HepG2 (cell line): Measurements from ENCODE around the gene RPS14. TPM values are rescaled to one million over a fixed set of nuclear protein-coding genes. Genes with fewer than 3 reads are reported as not detected.
A peak's percentile ranks its signal among the peaks of the same experiment; 100 is the strongest.

Source experiments
- ATAC-seq: fragments of 200-7000 bp; cut with Tn5 transposase; 3 replicates; pipeline ENCODE4 v1.9.1; 2020; ENCODE audit warnings: mild to moderate bottlenecking, moderate library complexity
- BruUV-seq: library from RNA; stranded (reverse); fragments of 400-500 nt; replicated peaks from 2 replicates; lab custom pipeline; 2021; lab: Mats Ljungman, UMichigan
- CTCF ChIA-PET: fragments of 300-600 bp; formaldehyde crosslinking; extraction: SDS; loops from one replicate; lab custom pipeline; 2021; ENCODE audit warnings: low total read pairs, inconsistent platforms, low intra/inter-chr PET ratio; lab: Yijun Ruan, JAX
- POLR2A ChIA-PET: fragments of 350-600 bp; sonication (Branson Sonifier 250); formaldehyde crosslinking; loops from one replicate; lab custom pipeline; 2020; ENCODE audit warnings: antibody characterized with exemption, inconsistent platforms; lab: Yijun Ruan, JAX
- DNase-seq: peaks from one replicate; pipeline ENCODE4 v3.0.0-alpha.2; 2015; ENCODE audit warnings: low spot score
- FAIRE-seq: peaks from 3 replicates; lab custom pipeline; 2011; peaks lifted over from hg19 to GRCh38; lab: Jason Lieb, UNC
- H2AFZ ChIP-seq: one replicate; pipeline ENCODE4 v1.6.1; 2011; ENCODE audit warnings: low read length, inconsistent platforms
- H3K27ac ChIP-seq: fragments of 300-600 bp; 3 replicates; pipeline ENCODE4 v1.8.0; 2011; ENCODE audit warnings: mixed run types, mild to moderate bottlenecking, mixed read lengths, low read length, inconsistent platforms; ENCODE audit not compliant: insufficient read depth; ENCODE audit errors: extremely low read length
- H3K27me3 ChIP-seq, 2 experiments: fragments of 200-600 bp in 1 of 2; 2 replicates in 1 of 2; 3 replicates in 1 of 2; pipeline versions ENCODE4 v1.6.0 to v1.8.0; 2011; ENCODE audit warnings: low read length in 2 of 2, mild to moderate bottlenecking in 2 of 2, moderate library complexity in 2 of 2, inconsistent platforms in 1 of 2; ENCODE audit not compliant: insufficient read depth in 2 of 2, control insufficient read depth in 1 of 2
- H3K36me3 ChIP-seq, 2 experiments: fragments of 200-600 bp in 1 of 2; replicated peaks in 1 of 2; 2 replicates in 1 of 2; 3 replicates in 1 of 2; pipeline versions ENCODE4 v1.5.1 to v1.8.0; 2011; ENCODE audit warnings: low read length in 2 of 2, inconsistent platforms in 1 of 2; ENCODE audit not compliant: insufficient read depth in 2 of 2, control insufficient read depth in 1 of 2
- H3K4me1 ChIP-seq: 2 replicates; pipeline ENCODE4 v1.5.1; 2012; ENCODE audit warnings: low read length, inconsistent platforms; ENCODE audit not compliant: insufficient read depth
- H3K4me2 ChIP-seq: 2 replicates; pipeline ENCODE4 v1.6.0; 2011; ENCODE audit warnings: low read depth, low read length, inconsistent platforms
- H3K4me3 ChIP-seq, 3 experiments: fragments of 200-600 bp in 1 of 3; sonication (generic), shearing (Covaris generic) in 1 of 3; replicated peaks in 1 of 3; 2 replicates each; pipeline ENCODE4 v1.5.1; 2011 to 2016; ENCODE audit warnings: low read length in 3 of 3, inconsistent platforms in 2 of 3, low read depth in 2 of 3, mild to moderate bottlenecking in 2 of 3, control low read depth in 1 of 3, mixed read lengths in 1 of 3; ENCODE audit not compliant: insufficient read depth in 1 of 3
- H3K79me2 ChIP-seq: one replicate; pipeline ENCODE4 v1.6.1; 2011; ENCODE audit warnings: low read length, inconsistent platforms; ENCODE audit not compliant: insufficient read depth
- H3K9ac ChIP-seq: 2 replicates; pipeline ENCODE4 v1.6.0; 2011; ENCODE audit warnings: mild to moderate bottlenecking, low read depth, low read length, inconsistent platforms; ENCODE audit not compliant: insufficient read depth
- H3K9me3 ChIP-seq: 2 replicates; pipeline ENCODE4 v1.5.1; 2012; ENCODE audit warnings: mild to moderate bottlenecking, low read length
- H4K20me1 ChIP-seq: 2 replicates; pipeline ENCODE4 v1.6.0; 2011; ENCODE audit warnings: inconsistent platforms, mild to moderate bottlenecking, low read length, moderate library complexity; ENCODE audit not compliant: insufficient read depth
- POLR2A ChIP-seq, 2 experiments: IDR thresholded peaks; 2 replicates each; pipeline ENCODE4 v1.6.1; 2011; ENCODE audit warnings: low read depth in 2 of 2, low read length in 2 of 2, mild to moderate bottlenecking in 1 of 2, moderate library complexity in 1 of 2; ENCODE audit not compliant: insufficient read depth in 1 of 2
- POLR2G ChIP-seq: fragments of 200-400 bp; formaldehyde crosslinking; IDR thresholded peaks from 2 replicates; pipeline ENCODE4 v1.6.1; 2018; ENCODE audit warnings: mild to moderate bottlenecking, low read depth, low read length, moderate library complexity
- RBM22 ChIP-seq: fragments of 200-400 bp; formaldehyde crosslinking; optimal IDR thresholded peaks from 2 replicates; pipeline ENCODE3; 2017; ENCODE audit warnings: mild to moderate bottlenecking, low read length, moderate library complexity
- ZNF34 ChIP-seq: sonication (generic); formaldehyde crosslinking; IDR thresholded peaks from 2 replicates; pipeline ENCODE4 v1.4.0; 2020; ENCODE audit warnings: mild to moderate bottlenecking, missing genetic modification reagents, borderline replicate concordance
- WGBS: methylation state at CpG from one replicate; pipeline ENCODE4 v1.1.6; 2017; ENCODE audit warnings: low lambda C conversion rate; 5-methylcytosine and 5-hydroxymethylcytosine counted together
- in situ Hi-C: cut with HindIII; loops from 2 replicates; pipeline ENCODE4 v1.10.0; 2017; ENCODE audit warnings: low pct_unique_long_range_greater_than_20kb; ENCODE audit not compliant: extremely low pct_ligation_motif_present
- intact Hi-C: fragments of 100-400 bp; cut with micrococcal nuclease; formaldehyde crosslinking; loops from one replicate; pipeline ENCODE4 v1.10.0; 2022; ENCODE audit not compliant: unreplicated experiment
- polyA plus RNA-seq, 8 experiments: library from polyadenylated mRNA; depleted of rRNA in 3 of 8; stranded (reverse) in 7 of 8; unstranded in 1 of 8; fragments of >200 nt; fragmentation: Illumina TruSeq in 4 of 8; extraction: Trizol in 4 of 8; gene quantifications; 2 replicates each; pipeline versions ENCODE4 v1.2.1 to v1.2.3, GENCODE V29; 2011 to 2016; ENCODE audit warnings: low read depth in 4 of 8, missing spikeins in 1 of 8, mixed read lengths in 1 of 8; ENCODE audit not compliant: insufficient read depth in 1 of 8
- total RNA-seq, 5 experiments: library from RNA; depleted of rRNA; stranded (reverse); fragments of >200 nt; fragmentation: Illumina TruSeq; extraction: Trizol; gene quantifications; 2 replicates each; pipeline ENCODE4 v1.2.3, GENCODE V29; 2016; ENCODE audit warnings: low read depth in 1 of 5
- TF ChIP-seq, protein P1 (sequence below): sonication (generic); formaldehyde crosslinking; IDR thresholded peaks from 2 replicates; pipeline ENCODE4 v1.4.0; 2020; ENCODE audit warnings: mild to moderate bottlenecking, missing genetic modification reagents
- TF ChIP-seq, protein P2 (sequence below): sonication (generic); formaldehyde crosslinking; IDR thresholded peaks from 2 replicates; pipeline ENCODE4 v1.4.0; 2020; ENCODE audit warnings: mild to moderate bottlenecking, missing genetic modification reagents

Gene RPS14
- total and polyA plus RNA-seq, 2 of the 13 experiments (the other 11 are each of a cell fraction or from before 2014, with no cell fraction given), result 2,116 to 3,295 TPM

- TF ChIP-seq, protein P1, sequence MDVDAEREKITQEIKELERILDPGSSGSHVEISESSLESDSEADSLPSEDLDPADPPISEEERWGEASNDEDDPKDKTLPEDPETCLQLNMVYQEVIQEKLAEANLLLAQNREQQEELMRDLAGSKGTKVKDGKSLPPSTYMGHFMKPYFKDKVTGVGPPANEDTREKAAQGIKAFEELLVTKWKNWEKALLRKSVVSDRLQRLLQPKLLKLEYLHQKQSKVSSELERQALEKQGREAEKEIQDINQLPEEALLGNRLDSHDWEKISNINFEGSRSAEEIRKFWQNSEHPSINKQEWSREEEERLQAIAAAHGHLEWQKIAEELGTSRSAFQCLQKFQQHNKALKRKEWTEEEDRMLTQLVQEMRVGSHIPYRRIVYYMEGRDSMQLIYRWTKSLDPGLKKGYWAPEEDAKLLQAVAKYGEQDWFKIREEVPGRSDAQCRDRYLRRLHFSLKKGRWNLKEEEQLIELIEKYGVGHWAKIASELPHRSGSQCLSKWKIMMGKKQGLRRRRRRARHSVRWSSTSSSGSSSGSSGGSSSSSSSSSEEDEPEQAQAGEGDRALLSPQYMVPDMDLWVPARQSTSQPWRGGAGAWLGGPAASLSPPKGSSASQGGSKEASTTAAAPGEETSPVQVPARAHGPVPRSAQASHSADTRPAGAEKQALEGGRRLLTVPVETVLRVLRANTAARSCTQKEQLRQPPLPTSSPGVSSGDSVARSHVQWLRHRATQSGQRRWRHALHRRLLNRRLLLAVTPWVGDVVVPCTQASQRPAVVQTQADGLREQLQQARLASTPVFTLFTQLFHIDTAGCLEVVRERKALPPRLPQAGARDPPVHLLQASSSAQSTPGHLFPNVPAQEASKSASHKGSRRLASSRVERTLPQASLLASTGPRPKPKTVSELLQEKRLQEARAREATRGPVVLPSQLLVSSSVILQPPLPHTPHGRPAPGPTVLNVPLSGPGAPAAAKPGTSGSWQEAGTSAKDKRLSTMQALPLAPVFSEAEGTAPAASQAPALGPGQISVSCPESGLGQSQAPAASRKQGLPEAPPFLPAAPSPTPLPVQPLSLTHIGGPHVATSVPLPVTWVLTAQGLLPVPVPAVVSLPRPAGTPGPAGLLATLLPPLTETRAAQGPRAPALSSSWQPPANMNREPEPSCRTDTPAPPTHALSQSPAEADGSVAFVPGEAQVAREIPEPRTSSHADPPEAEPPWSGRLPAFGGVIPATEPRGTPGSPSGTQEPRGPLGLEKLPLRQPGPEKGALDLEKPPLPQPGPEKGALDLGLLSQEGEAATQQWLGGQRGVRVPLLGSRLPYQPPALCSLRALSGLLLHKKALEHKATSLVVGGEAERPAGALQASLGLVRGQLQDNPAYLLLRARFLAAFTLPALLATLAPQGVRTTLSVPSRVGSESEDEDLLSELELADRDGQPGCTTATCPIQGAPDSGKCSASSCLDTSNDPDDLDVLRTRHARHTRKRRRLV (CRISPR knock-in tag), result no peak
- TF ChIP-seq, protein P2, sequence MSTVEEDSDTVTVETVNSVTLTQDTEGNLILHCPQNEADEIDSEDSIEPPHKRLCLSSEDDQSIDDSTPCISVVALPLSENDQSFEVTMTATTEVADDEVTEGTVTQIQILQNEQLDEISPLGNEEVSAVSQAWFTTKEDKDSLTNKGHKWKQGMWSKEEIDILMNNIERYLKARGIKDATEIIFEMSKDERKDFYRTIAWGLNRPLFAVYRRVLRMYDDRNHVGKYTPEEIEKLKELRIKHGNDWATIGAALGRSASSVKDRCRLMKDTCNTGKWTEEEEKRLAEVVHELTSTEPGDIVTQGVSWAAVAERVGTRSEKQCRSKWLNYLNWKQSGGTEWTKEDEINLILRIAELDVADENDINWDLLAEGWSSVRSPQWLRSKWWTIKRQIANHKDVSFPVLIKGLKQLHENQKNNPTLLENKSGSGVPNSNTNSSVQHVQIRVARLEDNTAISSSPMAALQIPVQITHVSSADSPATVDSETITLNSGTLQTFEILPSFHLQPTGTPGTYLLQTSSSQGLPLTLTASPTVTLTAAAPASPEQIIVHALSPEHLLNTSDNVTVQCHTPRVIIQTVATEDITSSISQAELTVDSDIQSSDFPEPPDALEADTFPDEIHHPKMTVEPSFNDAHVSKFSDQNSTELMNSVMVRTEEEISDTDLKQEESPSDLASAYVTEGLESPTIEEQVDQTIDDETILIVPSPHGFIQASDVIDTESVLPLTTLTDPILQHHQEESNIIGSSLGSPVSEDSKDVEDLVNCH (CRISPR knock-in tag), result no peak
- TF ChIP-seq, all 625 proteins: peak for 2
Observed at GRCh38 chr5:150404121-150404520, 45.4 kb downstream of the RPS14 start (continued).

- Histone ChIP-seq H3K4me1 (no peaks in the 10 kb centered on the region), H3K4me3 (no peak overlapping the region), H3K9me3 (no peaks in the 10 kb centered on the region), H4K20me1 (no peaks in the 10 kb centered on the region), H3K36me3 (peaks cover 19 to 51% of the 10 kb centered on the region in 2 experiments; a peak in 4 of 5 replicates), H3K4me2 (no peak overlapping the region), H3K79me2 (no peaks in the 10 kb centered on the region), H3K27ac (no peak overlapping the region), H3K27me3 (no peaks in the 10 kb centered on the region), H3K9ac (no peak overlapping the region), H2AFZ (no peak overlapping the region)
- TSS peak; percentile 25 for BruUV-seq
- 97% methylated on average over 6 of the region's 12 CpGs for WGBS
- intact Hi-C loops, result no loop called here
- TF ChIP-seq RBM22 (peak; percentile 42), POLR2A (IDR thresholded peaks at IDR 0.05; ENCODE audit: insufficient read depth in 1 of 2, low read depth in 2 of 2, low read length in 2 of 2) (0 out of 4 replicates have a peak, but pooled peaks of 1 of the 2 experiments have one; percentile 27), ZNF34 (no peak), POLR2G (0 out of 2 replicates have a peak, but pooled peaks have one; percentile 26)
- in situ Hi-C loops, result no loop called here
- FAIRE-seq (no peak), ATAC-seq (no peak), DNase-seq (no peak)
- ChIA-PET CTCF (no interaction called here), POLR2A (interaction anchor here (1.3 to 2.0 kb wide), 2 partner anchors 8 to 10 kb away, joined by 3 to 6 read pairs; partner anchors contain the start of gene CD74)
Observed at GRCh38 chr5:150402901-150403342, 46.6 kb downstream of the RPS14 start.
